ENCODE data around the gene DENND1C. TPM values are rescaled to one million over a fixed set of nuclear protein-coding genes. Genes with fewer than 3 reads are reported as not detected.

Gene DENND1C, protein sequence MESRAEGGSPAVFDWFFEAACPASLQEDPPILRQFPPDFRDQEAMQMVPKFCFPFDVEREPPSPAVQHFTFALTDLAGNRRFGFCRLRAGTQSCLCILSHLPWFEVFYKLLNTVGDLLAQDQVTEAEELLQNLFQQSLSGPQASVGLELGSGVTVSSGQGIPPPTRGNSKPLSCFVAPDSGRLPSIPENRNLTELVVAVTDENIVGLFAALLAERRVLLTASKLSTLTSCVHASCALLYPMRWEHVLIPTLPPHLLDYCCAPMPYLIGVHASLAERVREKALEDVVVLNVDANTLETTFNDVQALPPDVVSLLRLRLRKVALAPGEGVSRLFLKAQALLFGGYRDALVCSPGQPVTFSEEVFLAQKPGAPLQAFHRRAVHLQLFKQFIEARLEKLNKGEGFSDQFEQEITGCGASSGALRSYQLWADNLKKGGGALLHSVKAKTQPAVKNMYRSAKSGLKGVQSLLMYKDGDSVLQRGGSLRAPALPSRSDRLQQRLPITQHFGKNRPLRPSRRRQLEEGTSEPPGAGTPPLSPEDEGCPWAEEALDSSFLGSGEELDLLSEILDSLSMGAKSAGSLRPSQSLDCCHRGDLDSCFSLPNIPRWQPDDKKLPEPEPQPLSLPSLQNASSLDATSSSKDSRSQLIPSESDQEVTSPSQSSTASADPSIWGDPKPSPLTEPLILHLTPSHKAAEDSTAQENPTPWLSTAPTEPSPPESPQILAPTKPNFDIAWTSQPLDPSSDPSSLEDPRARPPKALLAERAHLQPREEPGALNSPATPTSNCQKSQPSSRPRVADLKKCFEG
- total RNA-seq (not detected in 2 replicates), polyA plus RNA-seq (not detected in 2 replicates), polyA minus RNA-seq (ENCODE audit: low replicate concordance) (not detected in 2 replicates)
- not detected in 2 replicates for polyA plus RNA-seq (2012)

DNA sequence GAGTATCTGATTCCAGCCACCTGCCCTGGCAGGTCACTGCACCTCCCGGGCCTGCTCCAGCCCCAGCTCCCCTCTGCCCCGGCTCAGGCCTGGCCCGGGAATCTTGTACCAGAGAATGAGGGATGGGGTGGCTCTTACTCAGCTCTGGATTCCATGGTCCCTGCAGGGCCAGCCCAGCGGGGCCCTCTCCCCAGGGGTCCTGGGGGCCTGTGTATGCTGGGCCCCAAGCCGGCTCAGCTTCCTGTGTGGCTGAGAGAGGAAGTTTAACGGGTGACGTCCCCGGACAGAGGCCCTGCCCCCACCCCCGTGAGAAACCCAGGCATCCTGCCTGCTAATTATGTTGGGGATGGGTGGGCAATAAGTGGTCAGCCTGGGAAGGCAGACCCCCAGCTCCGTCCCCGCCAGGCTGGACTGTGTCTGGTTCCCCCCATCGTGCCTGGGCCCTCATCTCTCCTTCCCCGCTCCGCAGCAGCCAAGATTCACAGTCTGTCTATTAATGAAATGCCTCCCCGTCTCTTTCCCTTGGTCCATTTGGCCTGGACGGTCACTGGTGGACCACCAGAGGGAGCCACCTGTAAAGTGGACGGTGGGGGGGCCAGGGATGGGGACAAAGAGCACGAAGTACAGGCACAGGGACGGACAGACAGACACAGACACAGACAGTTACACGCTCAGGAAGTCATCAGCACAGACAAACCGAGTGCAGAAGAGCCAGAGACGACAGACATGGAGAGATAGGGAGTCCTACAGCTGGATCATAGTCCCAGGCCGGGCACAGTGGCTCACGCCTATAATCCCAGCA lies at the start of gene DENND1C:
TSS of gene DENND1C (minus strand) at position 247 of the 802 bp plus-strand sequence. CDS start at position 155, 92 bp downstream.
- no peaks in the 10 kb centered on the region for H3K27me3 ChIP-seq (ENCODE audit: control insufficient read depth, insufficient read depth, low read length)
- no peaks in the 10 kb centered on the region for H4K20me1 ChIP-seq (ENCODE audit: control insufficient read depth, extremely low read depth, insufficient read depth, low read length)
- no peak within 1 kb of the TSS for H3K4me2 ChIP-seq (ENCODE audit: extremely low read depth, insufficient read depth, low read length)
- TF ChIP-seq EZH2 (IDR thresholded peaks at IDR 0.05; ENCODE audit: low read length, missing control alignments): no peak
- TF ChIP-seq, protein P1, sequence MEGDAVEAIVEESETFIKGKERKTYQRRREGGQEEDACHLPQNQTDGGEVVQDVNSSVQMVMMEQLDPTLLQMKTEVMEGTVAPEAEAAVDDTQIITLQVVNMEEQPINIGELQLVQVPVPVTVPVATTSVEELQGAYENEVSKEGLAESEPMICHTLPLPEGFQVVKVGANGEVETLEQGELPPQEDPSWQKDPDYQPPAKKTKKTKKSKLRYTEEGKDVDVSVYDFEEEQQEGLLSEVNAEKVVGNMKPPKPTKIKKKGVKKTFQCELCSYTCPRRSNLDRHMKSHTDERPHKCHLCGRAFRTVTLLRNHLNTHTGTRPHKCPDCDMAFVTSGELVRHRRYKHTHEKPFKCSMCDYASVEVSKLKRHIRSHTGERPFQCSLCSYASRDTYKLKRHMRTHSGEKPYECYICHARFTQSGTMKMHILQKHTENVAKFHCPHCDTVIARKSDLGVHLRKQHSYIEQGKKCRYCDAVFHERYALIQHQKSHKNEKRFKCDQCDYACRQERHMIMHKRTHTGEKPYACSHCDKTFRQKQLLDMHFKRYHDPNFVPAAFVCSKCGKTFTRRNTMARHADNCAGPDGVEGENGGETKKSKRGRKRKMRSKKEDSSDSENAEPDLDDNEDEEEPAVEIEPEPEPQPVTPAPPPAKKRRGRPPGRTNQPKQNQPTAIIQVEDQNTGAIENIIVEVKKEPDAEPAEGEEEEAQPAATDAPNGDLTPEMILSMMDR (conservative IDR thresholded peaks at IDR 0.05 in 1 of 2, IDR thresholded peaks at IDR 0.05 in 1 of 2; ENCODE audit: low read depth in 1 of 2, low read length in 2 of 2): peak; percentile 20 to 52
- H3K4me1 ChIP-seq (ENCODE audit: control insufficient read depth, extremely low read depth, insufficient read depth, low read length): no peaks in the 10 kb centered on the region
- H3K9me3 ChIP-seq (ENCODE audit: control insufficient read depth, insufficient read depth, low read depth, low read length): no peaks in the 10 kb centered on the region
- H3K79me2 ChIP-seq (ENCODE audit: control insufficient read depth, insufficient read depth, low read length): no peaks in the 10 kb centered on the region
- no peaks in the 10 kb centered on the region for H3K36me3 ChIP-seq (ENCODE audit: control insufficient read depth, insufficient read depth, low read length)
- H2AFZ ChIP-seq (ENCODE audit: low read length): no peak within 1 kb of the TSS
- H3K9ac ChIP-seq (ENCODE audit: insufficient read depth, low read length): no peak within 1 kb of the TSS
- H3K4me3 ChIP-seq (replicated peaks in 1 of 4; ENCODE audit: control extremely low read depth in 1 of 4, insufficient read depth in 1 of 4, low read depth in 3 of 4, low read length in 4 of 4): no peak within 1 kb of the TSS
- no peak for DNase-seq (ENCODE audit: low read depth in 2 of 2)
- no peak within 1 kb of the TSS for H3K27ac ChIP-seq (ENCODE audit: insufficient read depth, low read length)

DNA sequence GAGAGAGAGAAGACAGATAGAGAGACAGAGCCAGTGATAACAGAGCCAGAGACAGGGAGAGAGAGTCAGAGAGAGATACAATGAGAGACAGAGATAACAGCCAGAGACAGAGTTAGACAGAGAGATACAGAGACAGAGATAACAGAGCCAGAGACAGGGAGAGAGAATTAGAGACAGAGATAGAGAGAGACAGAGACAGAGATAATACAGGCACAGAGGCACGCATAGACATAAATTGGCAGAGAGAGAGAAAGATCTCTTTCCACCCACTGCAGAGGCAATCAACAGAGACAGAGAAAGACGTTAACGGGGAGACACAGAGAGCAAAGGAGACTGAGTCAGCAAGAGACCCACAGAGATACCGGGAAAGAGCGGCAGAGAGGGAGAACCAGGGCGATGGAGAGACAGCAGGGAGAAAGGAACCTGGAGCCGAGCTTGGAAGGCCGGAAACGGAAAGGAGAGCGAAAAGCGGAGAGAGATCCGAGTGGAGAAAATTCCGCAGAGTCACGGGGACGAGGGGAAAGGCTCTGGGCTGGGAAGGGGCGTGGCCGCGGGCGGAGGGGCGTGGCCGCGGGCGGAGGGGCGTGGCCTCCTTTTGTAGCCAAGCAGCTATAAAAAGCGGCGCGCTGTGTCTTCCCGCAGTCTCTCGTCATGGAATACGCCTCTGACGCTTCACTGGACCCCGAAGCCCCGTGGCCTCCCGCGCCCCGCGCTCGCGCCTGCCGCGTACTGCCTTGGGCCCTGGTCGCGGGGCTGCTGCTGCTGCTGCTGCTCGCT lies 49.0 kb upstream of the DENND1C start, which contains the start of gene TNFSF9:
TSS of gene TNFSF9 (plus strand) at position 641 of the 777 bp plus-strand sequence. CDS start at position 652, 11 bp downstream.
- Histone ChIP-seq H3K79me2 (ENCODE audit: control insufficient read depth, insufficient read depth, low read length) (no peaks in the 10 kb centered on the region), H3K4me3 (replicated peaks in 1 of 4; ENCODE audit: control extremely low read depth in 1 of 4, insufficient read depth in 1 of 4, low read depth in 3 of 4, low read length in 4 of 4) (peak within 1 kb of the TSS; percentile 45 to 86 (median 67)), H3K27ac (ENCODE audit: insufficient read depth, low read length) (peak within 1 kb of the TSS; percentile 52), H4K20me1 (ENCODE audit: control insufficient read depth, extremely low read depth, insufficient read depth, low read length) (no peaks in the 10 kb centered on the region), H3K4me2 (ENCODE audit: extremely low read depth, insufficient read depth, low read length) (peak within 1 kb of the TSS; percentile 90), H3K9ac (ENCODE audit: insufficient read depth, low read length) (peak within 1 kb of the TSS; percentile 53), H3K9me3 (ENCODE audit: control insufficient read depth, insufficient read depth, low read depth, low read length) (no peaks in the 10 kb centered on the region), H3K36me3 (ENCODE audit: control insufficient read depth, insufficient read depth, low read length) (no peaks in the 10 kb centered on the region), H3K4me1 (ENCODE audit: control insufficient read depth, extremely low read depth, insufficient read depth, low read length) (peaks cover 5% of the 10 kb centered on the region), H3K27me3 (ENCODE audit: control insufficient read depth, insufficient read depth, low read length) (peaks cover 8% of the 10 kb centered on the region), H2AFZ (ENCODE audit: low read length) (peak within 1 kb of the TSS; percentile 95)
- DNase-seq (ENCODE audit: low read depth in 2 of 2): peak; percentile 79
- TF ChIP-seq, protein P1 (conservative IDR thresholded peaks at IDR 0.05 in 1 of 2, IDR thresholded peaks at IDR 0.05 in 1 of 2; ENCODE audit: low read depth in 1 of 2, low read length in 2 of 2): no peak
- TF ChIP-seq EZH2 (IDR thresholded peaks at IDR 0.05; ENCODE audit: low read length, missing control alignments): no peak
